Measurements from ENCODE around the gene PGBD5.

DNA sequence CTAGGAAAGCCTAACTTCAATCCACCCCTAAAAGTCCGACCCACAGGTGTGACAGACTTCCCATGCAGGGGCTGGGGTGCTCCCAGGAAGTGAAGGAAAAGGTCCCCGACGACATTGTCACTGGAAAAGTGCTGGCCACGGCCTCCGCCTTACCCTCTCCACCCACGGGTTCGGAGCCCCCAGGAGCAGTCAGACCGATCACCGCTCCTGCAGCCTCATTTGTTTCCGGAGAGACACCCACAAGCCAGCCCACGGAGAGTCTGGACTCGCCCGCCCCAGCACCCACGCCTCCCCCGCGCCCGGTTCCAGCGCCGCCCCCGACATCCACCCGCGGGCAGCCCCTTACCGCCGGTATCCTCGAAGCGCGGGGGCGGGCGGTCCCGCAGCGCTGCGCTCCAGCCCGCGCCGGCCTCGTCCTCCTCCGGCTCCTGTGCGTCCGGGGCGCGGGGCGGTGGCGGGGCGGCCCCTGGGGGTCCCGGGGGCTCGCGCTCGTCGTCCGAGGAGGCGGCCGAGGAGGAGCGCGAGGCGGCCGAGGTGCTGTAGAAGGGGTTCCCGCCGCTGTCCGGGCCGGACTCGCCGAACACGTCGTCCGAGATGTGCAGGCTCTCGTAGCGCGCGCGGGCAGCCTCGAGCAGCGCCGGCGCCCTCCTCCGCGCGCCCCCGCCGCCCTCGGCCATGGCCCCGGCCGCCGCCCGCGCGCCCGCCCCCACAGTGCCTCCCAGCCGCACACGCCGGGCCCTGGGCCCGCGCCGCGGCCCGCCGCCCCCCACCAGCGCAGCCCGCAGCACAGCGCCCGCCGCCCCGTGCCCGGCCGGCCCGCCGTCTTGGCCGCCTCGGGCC, 660 bp downstream of the PGBD5 start:
- TF ChIP-seq EZH2 (IDR thresholded peaks at IDR 0.05) (no peak), POLR2AphosphoS5 (IDR thresholded peaks at IDR 0.05; ENCODE audit: borderline replicate concordance, low read depth, low read length) (no peak), FOXP2 (optimal IDR thresholded peaks at IDR 0.05; ENCODE audit: control extremely low read depth, extremely low read length, insufficient read depth) (no peak)
